Ishikawa (cell line): ENCODE results near the gene CHPT1.

ENCODE experiments used
- CEBPB ChIP-seq: IDR thresholded peaks from 2 replicates; pipeline ENCODE4 v1.6.1; 2012
- EGR1 ChIP-seq: IDR thresholded peaks from 2 replicates; pipeline ENCODE4 v1.6.1; 2012
- EP300 ChIP-seq: IDR thresholded peaks from 2 replicates; pipeline ENCODE4 v1.6.1; 2012; ENCODE audit warnings: borderline replicate concordance
- MAX ChIP-seq: IDR thresholded peaks from 2 replicates; pipeline ENCODE4 v1.6.1; 2012
- NFIC ChIP-seq: IDR thresholded peaks from 2 replicates; pipeline ENCODE4 v1.6.1; 2012
- RAD21 ChIP-seq: IDR thresholded peaks from 2 replicates; pipeline ENCODE4 v1.6.1; 2012; ENCODE audit warnings: low read depth
- TAF1 ChIP-seq: IDR thresholded peaks from 2 replicates; pipeline ENCODE4 v1.6.1; 2012; ENCODE audit warnings: low read depth, mild to moderate bottlenecking
- YY1 ChIP-seq: IDR thresholded peaks from 2 replicates; pipeline ENCODE4 v1.6.1; 2012; ENCODE audit warnings: low read depth
- ZBTB7A ChIP-seq: IDR thresholded peaks from 2 replicates; pipeline ENCODE4 v1.6.1; 2012; ENCODE audit warnings: low read depth

GRCh38 chr12:101737476-101737875, 40.0 kb downstream of the CHPT1 start:
- TF ChIP-seq ZBTB7A (no peak), EP300 (no peak), CEBPB (no peak), NFIC (no peak), EGR1 (no peak), YY1 (no peak), TAF1 (no peak), RAD21 (no peak), MAX (no peak)
